Measurements from ENCODE around the gene TRIM41. TPM values are rescaled to one million over a fixed set of nuclear protein-coding genes. Genes with fewer than 3 reads are reported as not detected.

TRIM41 gene
- total RNA-seq, 1 donor from 2014 or later: 105 TPM

GRCh38 chr5:181222630-181223057, 437 bp upstream of the TRIM41 start:
- DNase-seq (ENCODE audit: low spot score in 2 of 2): no peak
- TF ChIP-seq, protein P1, sequence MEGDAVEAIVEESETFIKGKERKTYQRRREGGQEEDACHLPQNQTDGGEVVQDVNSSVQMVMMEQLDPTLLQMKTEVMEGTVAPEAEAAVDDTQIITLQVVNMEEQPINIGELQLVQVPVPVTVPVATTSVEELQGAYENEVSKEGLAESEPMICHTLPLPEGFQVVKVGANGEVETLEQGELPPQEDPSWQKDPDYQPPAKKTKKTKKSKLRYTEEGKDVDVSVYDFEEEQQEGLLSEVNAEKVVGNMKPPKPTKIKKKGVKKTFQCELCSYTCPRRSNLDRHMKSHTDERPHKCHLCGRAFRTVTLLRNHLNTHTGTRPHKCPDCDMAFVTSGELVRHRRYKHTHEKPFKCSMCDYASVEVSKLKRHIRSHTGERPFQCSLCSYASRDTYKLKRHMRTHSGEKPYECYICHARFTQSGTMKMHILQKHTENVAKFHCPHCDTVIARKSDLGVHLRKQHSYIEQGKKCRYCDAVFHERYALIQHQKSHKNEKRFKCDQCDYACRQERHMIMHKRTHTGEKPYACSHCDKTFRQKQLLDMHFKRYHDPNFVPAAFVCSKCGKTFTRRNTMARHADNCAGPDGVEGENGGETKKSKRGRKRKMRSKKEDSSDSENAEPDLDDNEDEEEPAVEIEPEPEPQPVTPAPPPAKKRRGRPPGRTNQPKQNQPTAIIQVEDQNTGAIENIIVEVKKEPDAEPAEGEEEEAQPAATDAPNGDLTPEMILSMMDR (IDR thresholded peaks at IDR 0.05): no peak
- Histone ChIP-seq H3K9me3 (no peaks in the 10 kb centered on the region), H3K36me3 (peaks cover 0 to 3% of the 10 kb centered on the region in 2 donors), H3K4me1 (peaks cover 6 to 7% of the 10 kb centered on the region in 2 donors), H3K4me3 (peak overlapping the region; percentile 79 to 81), H3K27me3 (no peaks in the 10 kb centered on the region), H3K27ac (peak overlapping the region; percentile 93 to 94)
- intact Hi-C loops (cut with DNase I): loop anchor here (1.0 kb wide), 5 partner anchors 16 to 39 kb away; partner anchors contain the start of gene TRIM52

GRCh38 chr5:181223729-181224389, 778 bp downstream of the TRIM41 start:
- Histone ChIP-seq H3K36me3 (peaks cover 0 to 3% of the 10 kb centered on the region in 2 donors), H3K9me3 (no peaks in the 10 kb centered on the region), H3K4me1 (peaks cover 6 to 7% of the 10 kb centered on the region in 2 donors), H3K4me3 (peak overlapping the region; percentile 79 to 81), H3K27me3 (no peaks in the 10 kb centered on the region), H3K27ac (peak overlapping the region; percentile 93 to 94)
- TF ChIP-seq, protein P1 (IDR thresholded peaks at IDR 0.05): no peak
- intact Hi-C loops (cut with DNase I): loop anchor here (1.0 kb wide), 3 partner anchors 20 to 37 kb away; partner anchors contain the start of gene TRIM52
- peak in 1 of 2 donors; percentile 81 for DNase-seq (ENCODE audit: low spot score in 2 of 2)

DNA sequence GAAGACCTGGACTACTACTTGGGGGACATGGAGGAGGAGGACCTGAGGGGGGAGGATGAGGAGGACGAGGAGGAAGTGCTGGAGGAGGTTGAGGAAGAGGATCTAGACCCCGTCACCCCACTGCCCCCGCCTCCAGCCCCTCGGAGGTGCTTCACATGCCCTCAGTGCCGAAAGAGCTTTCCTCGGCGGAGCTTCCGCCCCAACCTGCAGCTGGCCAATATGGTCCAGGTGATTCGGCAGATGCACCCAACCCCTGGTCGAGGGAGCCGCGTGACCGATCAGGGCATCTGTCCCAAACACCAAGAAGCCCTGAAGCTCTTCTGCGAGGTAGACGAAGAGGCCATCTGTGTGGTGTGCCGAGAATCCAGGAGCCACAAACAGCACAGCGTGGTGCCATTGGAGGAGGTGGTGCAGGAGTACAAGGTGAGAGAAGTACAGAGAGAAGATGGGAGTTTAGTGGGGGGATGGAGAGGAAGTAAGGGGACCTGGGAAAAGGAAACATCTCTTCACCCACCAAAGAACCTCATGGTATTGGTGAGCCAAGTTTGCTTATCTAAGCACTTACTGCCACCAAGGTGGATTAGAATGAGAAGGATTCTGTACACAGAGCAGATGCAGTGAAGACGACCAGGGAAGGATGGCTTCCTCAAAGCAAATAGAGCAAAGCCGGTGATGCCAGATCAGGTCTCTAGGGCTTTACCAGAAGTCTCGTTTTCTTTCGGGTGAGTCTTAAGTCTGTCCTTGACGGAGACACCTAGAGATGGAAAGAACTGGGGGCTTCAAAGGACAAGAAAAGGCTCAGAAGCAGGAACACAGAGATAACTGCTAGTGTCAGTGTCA, 1.5 kb downstream of the TRIM41 start:
- Histone ChIP-seq H3K4me1 (peaks cover 6 to 7% of the 10 kb centered on the region in 2 donors), H3K27me3 (no peaks in the 10 kb centered on the region), H3K27ac (peak overlapping the region; percentile 93 to 94), H3K9me3 (no peaks in the 10 kb centered on the region), H3K4me3 (peak overlapping the region; percentile 79 to 81), H3K36me3 (peaks cover 0 to 3% of the 10 kb centered on the region in 2 donors)
- intact Hi-C loops (cut with DNase I): no loop called here
- TF ChIP-seq, protein P1 (IDR thresholded peaks at IDR 0.05): no peak
- no peak for DNase-seq (ENCODE audit: low spot score in 2 of 2)

GRCh38 chr5:181229996-181230395, 6.9 kb downstream of the TRIM41 start:
- H3K27ac ChIP-seq: no peak overlapping the region
- TF ChIP-seq, protein P1 (IDR thresholded peaks at IDR 0.05): no peak
- no peaks in the 10 kb centered on the region for H3K27me3 ChIP-seq
- no peaks in the 10 kb centered on the region for H3K4me1 ChIP-seq
- H3K36me3 ChIP-seq: peaks cover 28 to 35% of the 10 kb centered on the region in 2 donors
- no peak overlapping the region for H3K4me3 ChIP-seq
- DNase-seq (ENCODE audit: low spot score in 2 of 2): no peak
- intact Hi-C loops (cut with DNase I): no loop called here
- no peaks in the 10 kb centered on the region for H3K9me3 ChIP-seq

- no peak for DNase-seq (ENCODE audit: low spot score in 2 of 2)
- Histone ChIP-seq H3K9me3 (no peaks in the 10 kb centered on the region), H3K4me1 (no peaks in the 10 kb centered on the region), H3K36me3 (peaks cover 34 to 41% of the 10 kb centered on the region in 2 donors), H3K27me3 (no peaks in the 10 kb centered on the region), H3K4me3 (no peak overlapping the region), H3K27ac (no peak overlapping the region)
- intact Hi-C loops (cut with DNase I): no loop called here
- TF ChIP-seq, protein P1 (IDR thresholded peaks at IDR 0.05): no peak
Measured at GRCh38 chr5:181230551-181230950, 7.5 kb downstream of the TRIM41 start.

All from ascending aorta (tissue), 2 donors.